Liver (tissue), 9 donors: ENCODE data around the gene ITGB4. TPM values are rescaled to one million over a fixed set of nuclear protein-coding genes. Genes with fewer than 3 reads are reported as not detected.

Source experiments
- DNase-seq: peaks from one replicate; pipeline ENCODE4 v3.0.0-alpha.2; 2017; ENCODE audit warnings: low spot score
- H3K27ac ChIP-seq, 2 donors: one replicate each; pipeline ENCODE4 v1.7.0; 2013; ENCODE audit warnings: inconsistent platforms in 2 of 2, low read length in 2 of 2, control low read depth in 1 of 2, low read depth in 1 of 2, mild to moderate bottlenecking in 1 of 2
- H3K27me3 ChIP-seq, 4 donors: one replicate each; pipeline versions ENCODE4 v1.6.1 to v1.7.0; 2013; ENCODE audit warnings: low read length in 3 of 4, inconsistent platforms in 1 of 4, mild to moderate bottlenecking in 1 of 4, moderate library complexity in 1 of 4; ENCODE audit not compliant: control insufficient read depth in 4 of 4, insufficient read depth in 4 of 4
- H3K36me3 ChIP-seq, 4 donors: one replicate each; pipeline versions ENCODE4 v1.6.1 to v1.7.0; 2013; ENCODE audit warnings: low read length in 3 of 4, mild to moderate bottlenecking in 3 of 4, low read depth in 1 of 4, moderate library complexity in 1 of 4; ENCODE audit not compliant: control insufficient read depth in 4 of 4, insufficient read depth in 3 of 4
- H3K4me1 ChIP-seq, 4 donors: one replicate each; pipeline versions ENCODE4 v1.6.1 to v1.7.0; 2013; ENCODE audit warnings: low read length in 3 of 4, mild to moderate bottlenecking in 3 of 4, moderate library complexity in 1 of 4; ENCODE audit not compliant: control insufficient read depth in 4 of 4, insufficient read depth in 4 of 4
- H3K4me3 ChIP-seq, 3 donors: one replicate each; pipeline versions ENCODE4 v1.6.1 to v1.7.0; 2013; ENCODE audit warnings: low read length in 3 of 3, control low read depth in 1 of 3, low read depth in 1 of 3, mild to moderate bottlenecking in 1 of 3
- H3K9ac ChIP-seq, 2 donors: one replicate each; pipeline ENCODE4 v1.7.0; 2013; ENCODE audit warnings: low read length in 2 of 2, mild to moderate bottlenecking in 2 of 2, moderate library complexity in 2 of 2, control low read depth in 1 of 2, low read depth in 1 of 2
- H3K9me3 ChIP-seq, 4 donors: one replicate each; pipeline versions ENCODE4 v1.6.1 to v1.7.0; 2013; ENCODE audit warnings: low read length in 3 of 4; ENCODE audit not compliant: control insufficient read depth in 4 of 4
- EGR1 ChIP-seq, 2 donors: IDR thresholded peaks; 2 replicates each; pipeline ENCODE4 v1.6.1; 2016 to 2018; ENCODE audit warnings: antibody characterized with exemption in 2 of 2, low read depth in 2 of 2
- FOXA1 ChIP-seq: IDR thresholded peaks from 2 replicates; pipeline ENCODE4 v1.6.1; 2016; ENCODE audit warnings: antibody characterized with exemption
- FOXA2 ChIP-seq: IDR thresholded peaks from 2 replicates; pipeline ENCODE4 v1.6.1; 2016; ENCODE audit warnings: antibody characterized with exemption
- GABPA ChIP-seq, 2 donors: IDR thresholded peaks in 1 of 2; conservative IDR thresholded peaks in 1 of 2; 2 replicates each; pipeline ENCODE4 v1.6.1; 2016; ENCODE audit warnings: antibody characterized with exemption in 2 of 2, mild to moderate bottlenecking in 1 of 2, moderate library complexity in 1 of 2
- HNF4A ChIP-seq, 2 donors: conservative IDR thresholded peaks; 2 replicates each; pipeline ENCODE4 v1.6.1; 2016; ENCODE audit warnings: antibody characterized with exemption in 2 of 2, mild to moderate bottlenecking in 2 of 2
- HNF4G ChIP-seq: IDR thresholded peaks from 2 replicates; pipeline ENCODE4 v1.6.1; 2016; ENCODE audit warnings: antibody characterized with exemption
- JUND ChIP-seq, 2 donors: IDR thresholded peaks; 2 replicates each; pipeline ENCODE4 v1.6.1; 2016; ENCODE audit warnings: antibody characterized with exemption in 2 of 2
- NR2F2 ChIP-seq: IDR thresholded peaks from 2 replicates; pipeline ENCODE4 v1.6.1; 2016; ENCODE audit warnings: antibody characterized with exemption
- RAD21 ChIP-seq, 2 donors: IDR thresholded peaks; 2 replicates each; pipeline ENCODE4 v1.6.1; 2016; ENCODE audit warnings: antibody characterized with exemption in 2 of 2, mild to moderate bottlenecking in 2 of 2
- RXRA ChIP-seq, 2 donors: IDR thresholded peaks; 2 replicates each; pipeline ENCODE4 v1.6.1; 2017 to 2018; ENCODE audit warnings: antibody characterized with exemption in 2 of 2, mild to moderate bottlenecking in 1 of 2
- SP1 ChIP-seq: IDR thresholded peaks from 2 replicates; pipeline ENCODE4 v1.6.1; 2018; ENCODE audit warnings: antibody characterized with exemption, mild to moderate bottlenecking
- TAF1 ChIP-seq: conservative IDR thresholded peaks from 2 replicates; pipeline ENCODE4 v1.6.1; 2016; ENCODE audit warnings: antibody characterized with exemption, mild to moderate bottlenecking
- YY1 ChIP-seq: IDR thresholded peaks from 2 replicates; pipeline ENCODE4 v1.6.1; 2016; ENCODE audit warnings: antibody characterized with exemption, mild to moderate bottlenecking
- WGBS: extraction: QIAGEN DNeasy Blood & Tissue Kit; methylation state at CpG from one replicate; pipeline ENCODE4 v1.1.7; 2013; 5-methylcytosine and 5-hydroxymethylcytosine counted together
- polyA plus RNA-seq, 2 donors: library from polyadenylated mRNA; stranded (reverse) in 1 of 2; unstranded in 1 of 2; fragments of 200-250 nt in 1 of 2; fragments of >200 nt in 1 of 2; fragmentation: Nextera tagmentation in 1 of 2; extraction: Ambion mirVana in 1 of 2; gene quantifications; one replicate each; pipeline versions ENCODE4 v1.2.1 to v1.2.3, GENCODE V29; 2013 to 2015
- total RNA-seq, 2 donors: library from RNA; depleted of rRNA; stranded (reverse); fragments of >200 nt; gene quantifications; one replicate each; pipeline ENCODE4 v1.2.3, GENCODE V29; 2014
- TF ChIP-seq, protein P1 (sequence below): fragments of 150-350 bp; IDR thresholded peaks from 2 replicates; pipeline ENCODE4 v1.5.1; 2017; ENCODE audit warnings: improper control_type of control experiment, low read depth, low read length; ENCODE audit not compliant: missing input control
- TF ChIP-seq, protein P2 (sequence below): IDR thresholded peaks from 2 replicates; pipeline ENCODE4 v1.6.1; 2016; ENCODE audit warnings: antibody characterized with exemption
- TF ChIP-seq, protein P3 (sequence below): IDR thresholded peaks from 2 replicates; pipeline ENCODE4 v1.6.1; 2016; ENCODE audit warnings: antibody characterized with exemption, mild to moderate bottlenecking
- TF ChIP-seq, protein P4 (sequence below): IDR thresholded peaks from 2 replicates; pipeline ENCODE4 v1.6.1; 2016; ENCODE audit warnings: antibody characterized with exemption
- TF ChIP-seq, protein P5 (sequence below): IDR thresholded peaks from 2 replicates; pipeline ENCODE4 v1.6.1; 2016; ENCODE audit warnings: antibody characterized with exemption
- donor health status: healthy.
- donor health status: healthy.
- donor health status: healthy.
- donor health status: healthy.
- donor health status: healthy.

ITGB4 gene
- total and polyA plus RNA-seq, 4 donors, result 0.42 to 1.4 (median 1.3) TPM

DNA sequence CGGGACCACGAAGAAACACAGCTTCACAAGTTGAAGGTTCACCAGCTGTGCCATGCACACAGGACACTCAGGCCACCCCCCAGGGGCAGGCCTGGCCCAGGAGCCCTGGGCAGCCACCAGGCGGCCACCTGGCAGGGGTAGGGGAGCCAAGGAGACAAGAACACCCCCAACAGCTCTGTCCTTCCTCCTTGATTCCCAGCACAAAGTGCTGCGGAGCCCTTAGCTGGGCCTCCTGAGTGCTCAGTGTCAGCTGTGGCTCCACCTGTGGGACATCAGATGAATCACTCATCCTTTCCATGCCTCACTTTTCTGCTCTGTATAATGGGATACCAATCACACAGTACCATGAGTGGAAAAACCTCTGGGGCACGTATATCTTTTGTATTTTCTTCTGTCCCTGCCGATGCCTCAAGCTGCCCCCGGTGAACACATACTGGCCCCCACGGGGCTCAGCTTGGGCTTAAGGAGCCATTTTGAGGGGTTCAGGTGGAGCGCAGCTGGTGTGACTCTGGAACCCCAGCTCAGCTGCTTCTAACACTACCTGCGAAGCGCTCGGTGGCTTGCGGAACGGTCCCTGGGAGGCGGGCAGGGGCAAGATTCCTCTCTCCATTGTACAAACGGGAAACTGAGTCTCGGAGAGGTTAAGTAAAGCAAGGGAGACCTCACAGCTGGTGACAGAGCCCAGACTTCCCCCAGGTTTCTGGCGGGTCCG lies 31.7 kb downstream of the ITGB4 start:
- Histone ChIP-seq H3K4me3 (peak overlapping the region in 1 of 3 donors; percentile 49), H3K9me3 (no peaks in the 10 kb centered on the region), H3K9ac (no peak overlapping the region), H3K36me3 (peaks cover 0 to 6% (median 2%) of the 10 kb centered on the region in 4 donors), H3K27ac (no peak overlapping the region), H3K4me1 (peaks cover 8 to 41% (median 17%) of the 10 kb centered on the region in 4 donors), H3K27me3 (no peaks in the 10 kb centered on the region)
- TF ChIP-seq FOXA2, result no peak
- TF ChIP-seq FOXA1, result no peak
- TF ChIP-seq GABPA (IDR thresholded peaks at IDR 0.05 in 1 of 2, conservative IDR thresholded peaks at IDR 0.05 in 1 of 2), result no peak
- TF ChIP-seq RXRA (IDR thresholded peaks at IDR 0.05), result no peak
- no peak for TF ChIP-seq HNF4A (conservative IDR thresholded peaks at IDR 0.05)
- no peak for TF ChIP-seq EGR1 (IDR thresholded peaks at IDR 0.05; ENCODE audit: low read depth in 2 of 2)
- TF ChIP-seq, protein P1, sequence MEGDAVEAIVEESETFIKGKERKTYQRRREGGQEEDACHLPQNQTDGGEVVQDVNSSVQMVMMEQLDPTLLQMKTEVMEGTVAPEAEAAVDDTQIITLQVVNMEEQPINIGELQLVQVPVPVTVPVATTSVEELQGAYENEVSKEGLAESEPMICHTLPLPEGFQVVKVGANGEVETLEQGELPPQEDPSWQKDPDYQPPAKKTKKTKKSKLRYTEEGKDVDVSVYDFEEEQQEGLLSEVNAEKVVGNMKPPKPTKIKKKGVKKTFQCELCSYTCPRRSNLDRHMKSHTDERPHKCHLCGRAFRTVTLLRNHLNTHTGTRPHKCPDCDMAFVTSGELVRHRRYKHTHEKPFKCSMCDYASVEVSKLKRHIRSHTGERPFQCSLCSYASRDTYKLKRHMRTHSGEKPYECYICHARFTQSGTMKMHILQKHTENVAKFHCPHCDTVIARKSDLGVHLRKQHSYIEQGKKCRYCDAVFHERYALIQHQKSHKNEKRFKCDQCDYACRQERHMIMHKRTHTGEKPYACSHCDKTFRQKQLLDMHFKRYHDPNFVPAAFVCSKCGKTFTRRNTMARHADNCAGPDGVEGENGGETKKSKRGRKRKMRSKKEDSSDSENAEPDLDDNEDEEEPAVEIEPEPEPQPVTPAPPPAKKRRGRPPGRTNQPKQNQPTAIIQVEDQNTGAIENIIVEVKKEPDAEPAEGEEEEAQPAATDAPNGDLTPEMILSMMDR, result no peak
- TF ChIP-seq, protein P2, sequence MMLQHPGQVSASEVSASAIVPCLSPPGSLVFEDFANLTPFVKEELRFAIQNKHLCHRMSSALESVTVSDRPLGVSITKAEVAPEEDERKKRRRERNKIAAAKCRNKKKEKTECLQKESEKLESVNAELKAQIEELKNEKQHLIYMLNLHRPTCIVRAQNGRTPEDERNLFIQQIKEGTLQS, result no peak
- TF ChIP-seq SP1, result no peak
- TF ChIP-seq YY1, result no peak
- TF ChIP-seq, protein P3, sequence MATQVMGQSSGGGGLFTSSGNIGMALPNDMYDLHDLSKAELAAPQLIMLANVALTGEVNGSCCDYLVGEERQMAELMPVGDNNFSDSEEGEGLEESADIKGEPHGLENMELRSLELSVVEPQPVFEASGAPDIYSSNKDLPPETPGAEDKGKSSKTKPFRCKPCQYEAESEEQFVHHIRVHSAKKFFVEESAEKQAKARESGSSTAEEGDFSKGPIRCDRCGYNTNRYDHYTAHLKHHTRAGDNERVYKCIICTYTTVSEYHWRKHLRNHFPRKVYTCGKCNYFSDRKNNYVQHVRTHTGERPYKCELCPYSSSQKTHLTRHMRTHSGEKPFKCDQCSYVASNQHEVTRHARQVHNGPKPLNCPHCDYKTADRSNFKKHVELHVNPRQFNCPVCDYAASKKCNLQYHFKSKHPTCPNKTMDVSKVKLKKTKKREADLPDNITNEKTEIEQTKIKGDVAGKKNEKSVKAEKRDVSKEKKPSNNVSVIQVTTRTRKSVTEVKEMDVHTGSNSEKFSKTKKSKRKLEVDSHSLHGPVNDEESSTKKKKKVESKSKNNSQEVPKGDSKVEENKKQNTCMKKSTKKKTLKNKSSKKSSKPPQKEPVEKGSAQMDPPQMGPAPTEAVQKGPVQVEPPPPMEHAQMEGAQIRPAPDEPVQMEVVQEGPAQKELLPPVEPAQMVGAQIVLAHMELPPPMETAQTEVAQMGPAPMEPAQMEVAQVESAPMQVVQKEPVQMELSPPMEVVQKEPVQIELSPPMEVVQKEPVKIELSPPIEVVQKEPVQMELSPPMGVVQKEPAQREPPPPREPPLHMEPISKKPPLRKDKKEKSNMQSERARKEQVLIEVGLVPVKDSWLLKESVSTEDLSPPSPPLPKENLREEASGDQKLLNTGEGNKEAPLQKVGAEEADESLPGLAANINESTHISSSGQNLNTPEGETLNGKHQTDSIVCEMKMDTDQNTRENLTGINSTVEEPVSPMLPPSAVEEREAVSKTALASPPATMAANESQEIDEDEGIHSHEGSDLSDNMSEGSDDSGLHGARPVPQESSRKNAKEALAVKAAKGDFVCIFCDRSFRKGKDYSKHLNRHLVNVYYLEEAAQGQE, result no peak
- TF ChIP-seq JUND (IDR thresholded peaks at IDR 0.05), result no peak
- no peak for TF ChIP-seq HNF4G
- TF ChIP-seq, protein P4, sequence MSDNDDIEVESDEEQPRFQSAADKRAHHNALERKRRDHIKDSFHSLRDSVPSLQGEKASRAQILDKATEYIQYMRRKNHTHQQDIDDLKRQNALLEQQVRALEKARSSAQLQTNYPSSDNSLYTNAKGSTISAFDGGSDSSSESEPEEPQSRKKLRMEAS, result no peak
- TF ChIP-seq, protein P5, sequence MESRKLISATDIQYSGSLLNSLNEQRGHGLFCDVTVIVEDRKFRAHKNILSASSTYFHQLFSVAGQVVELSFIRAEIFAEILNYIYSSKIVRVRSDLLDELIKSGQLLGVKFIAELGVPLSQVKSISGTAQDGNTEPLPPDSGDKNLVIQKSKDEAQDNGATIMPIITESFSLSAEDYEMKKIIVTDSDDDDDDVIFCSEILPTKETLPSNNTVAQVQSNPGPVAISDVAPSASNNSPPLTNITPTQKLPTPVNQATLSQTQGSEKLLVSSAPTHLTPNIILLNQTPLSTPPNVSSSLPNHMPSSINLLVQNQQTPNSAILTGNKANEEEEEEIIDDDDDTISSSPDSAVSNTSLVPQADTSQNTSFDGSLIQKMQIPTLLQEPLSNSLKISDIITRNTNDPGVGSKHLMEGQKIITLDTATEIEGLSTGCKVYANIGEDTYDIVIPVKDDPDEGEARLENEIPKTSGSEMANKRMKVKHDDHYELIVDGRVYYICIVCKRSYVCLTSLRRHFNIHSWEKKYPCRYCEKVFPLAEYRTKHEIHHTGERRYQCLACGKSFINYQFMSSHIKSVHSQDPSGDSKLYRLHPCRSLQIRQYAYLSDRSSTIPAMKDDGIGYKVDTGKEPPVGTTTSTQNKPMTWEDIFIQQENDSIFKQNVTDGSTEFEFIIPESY, result no peak
- no peak for TF ChIP-seq TAF1
- TF ChIP-seq NR2F2, result no peak
- TF ChIP-seq RAD21 (IDR thresholded peaks at IDR 0.05), result no peak
- DNase-seq, result no peak
- WGBS, result 73% methylated on average over 19 of the region's 19 CpGs
